ENCODE measurements around the gene OR7E24. TPM values are rescaled to one million over a fixed set of nuclear protein-coding genes. Genes with fewer than 3 reads are reported as not detected.

Gene OR7E24
- total RNA-seq = not detected in 2 replicates

GRCh38 chr19:9250630-9251029 lies at the start of gene OR7E24:
TSS of gene OR7E24 (plus strand) at chr19:9250930. CDS start at chr19:9251044, 114 bp downstream.

GRCh38 chr19:9219489-9219888 lies 31.2 kb upstream of the OR7E24 start, which contains the start of gene OR7D4:
TSS of gene OR7D4 (minus strand) at chr19:9219589. CDS start at chr19:9214837, 4,752 bp downstream.

Other genes starting within 250 kb of the OR7E24 start
- gene MUC16, start 240.5 kb upstream of the OR7E24 start, total RNA-seq = under 0.01 TPM in 1 of 2 replicates, not detected in the other
- not detected in 2 replicates for gene OR1M1, start 163.9 kb upstream of the OR7E24 start, total RNA-seq
- gene OR7G2, start 143.5 kb upstream of the OR7E24 start, total RNA-seq = not detected in 2 replicates
- not detected in 2 replicates for gene OR7G1, start 135.2 kb upstream of the OR7E24 start, total RNA-seq
- not detected in 2 replicates for gene OR7G3, start 124.0 kb upstream of the OR7E24 start, total RNA-seq
- gene ZNF317, start 110.5 kb upstream of the OR7E24 start, total RNA-seq = 14.2 and 25.9 TPM in 2 replicates
- gene OR7D2, start 72.0 kb upstream of the OR7E24 start, total RNA-seq = under 0.01 TPM in 1 of 2 replicates, not detected in the other
- gene OR7D4, start 31.3 kb upstream of the OR7E24 start, total RNA-seq = under 0.01 TPM in 1 of 2 replicates, not detected in the other
- gene ZNF699, start 58.9 kb downstream of the OR7E24 start, total RNA-seq = 12.0 and 12.6 TPM in 2 replicates
- 8.4 and 26.2 TPM in 2 replicates for gene ZNF559, start 73.2 kb downstream of the OR7E24 start, total RNA-seq
- gene ZNF177, start 112.1 kb downstream of the OR7E24 start, total RNA-seq = 0.26 and 2.6 TPM in 2 replicates
- 4.9 and 19.9 TPM in 2 replicates for gene ZNF266, start 184.6 kb downstream of the OR7E24 start, total RNA-seq
- 0.91 and 1.2 TPM in 2 replicates for gene ZNF560, start 247.7 kb downstream of the OR7E24 start, total RNA-seq